NCI-H748 treated with DMSO at 0.1 percent for 48 hours (cell line): Measurements from ENCODE around the gene SCN8A.
A peak's percentile ranks its signal among the peaks of the same experiment; 100 is the strongest.
"Not testable (repeated sequence)": the region's sequence is repeated elsewhere in the genome, so short reads cannot be mapped to it uniquely, and the experiment has no call there.

ENCODE experiments used
- DNase-seq: peaks from one replicate; lab custom pipeline; 2025; lab: John Stamatoyannopoulos, UW

Gene SCN8A

DNA sequence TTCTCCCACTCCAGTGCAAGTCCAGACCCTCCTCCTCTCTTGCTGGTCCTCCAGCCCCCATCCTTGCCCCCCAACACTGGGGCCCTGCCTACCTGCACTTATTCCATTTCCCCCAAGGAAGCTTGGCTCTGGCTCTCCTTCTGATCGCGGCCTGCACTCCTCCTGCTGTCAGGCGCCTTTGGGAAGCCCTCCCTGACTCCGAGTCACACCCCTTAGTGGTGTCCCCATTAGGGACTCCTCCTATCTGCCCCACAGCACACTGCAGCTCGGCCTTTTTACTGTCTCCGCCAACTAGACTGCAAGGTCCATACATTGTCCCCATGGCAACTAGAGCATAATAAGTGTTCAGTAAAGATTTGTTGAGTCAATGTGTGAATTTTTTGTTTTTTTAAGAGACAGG is 224.5 kb downstream of the SCN8A start:
- DNase-seq: no peak

DNA sequence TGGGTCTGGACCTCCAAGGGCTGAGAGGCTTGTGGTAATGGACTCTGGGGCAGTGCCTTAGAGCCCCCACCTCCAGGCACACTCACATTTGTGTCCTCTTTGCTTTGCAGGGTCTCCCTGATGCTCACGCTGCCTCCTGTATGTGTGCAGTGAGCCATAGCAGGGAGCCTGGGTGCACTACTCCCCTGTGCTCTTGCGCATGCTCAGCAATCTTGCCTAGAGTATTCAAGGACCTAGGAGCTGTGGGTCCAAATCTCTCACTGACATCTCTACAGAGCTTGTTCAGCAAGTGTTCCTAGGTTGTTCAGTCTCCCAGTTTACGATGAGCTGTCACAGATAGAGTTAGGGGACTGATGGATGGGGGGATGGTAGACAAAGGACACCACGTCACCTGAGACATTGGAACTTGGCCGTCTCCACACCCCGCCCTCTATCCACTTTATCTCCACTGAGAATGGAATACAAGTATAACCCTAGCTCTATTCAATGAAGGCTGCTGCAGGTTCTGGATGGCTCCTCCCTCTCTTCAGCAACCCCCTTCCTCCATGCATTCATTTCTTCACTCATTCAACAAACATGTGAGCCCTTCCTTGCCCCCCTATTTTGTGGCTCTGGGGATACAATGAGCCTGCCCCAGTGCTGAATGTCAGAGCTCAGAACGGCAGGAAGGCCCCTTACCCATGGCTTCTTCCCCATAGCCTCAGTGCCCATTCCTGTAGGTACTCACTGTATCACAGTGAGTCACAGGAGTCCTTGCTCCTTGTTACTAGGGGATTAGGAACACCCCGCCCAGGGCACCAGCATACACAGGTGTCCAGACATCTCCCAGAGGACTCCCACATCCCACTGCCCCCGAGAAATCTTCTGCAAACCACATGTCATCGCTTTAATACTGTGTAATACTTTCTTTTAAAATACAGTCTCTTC is 226.3 kb downstream of the SCN8A start:
- DNase-seq: no peak

DNA sequence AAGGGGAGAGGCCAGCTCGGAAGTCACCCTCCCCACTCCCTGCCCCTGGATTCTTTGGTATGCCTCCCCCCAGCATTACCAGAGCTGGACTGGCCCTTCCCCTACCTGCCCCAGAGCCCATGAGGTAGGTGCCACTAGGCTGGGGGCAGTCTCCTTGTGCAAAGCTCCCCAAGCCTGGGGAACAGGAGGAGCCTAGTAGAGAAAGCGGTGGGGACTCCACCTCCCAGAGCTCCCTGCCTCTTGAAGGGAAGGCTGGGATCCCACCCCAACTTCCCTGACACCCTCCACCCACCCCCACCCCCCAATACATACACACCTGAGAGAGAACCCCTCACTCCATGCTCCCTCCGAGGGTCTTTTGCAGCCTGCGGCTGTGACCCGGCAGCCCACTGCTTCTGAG is 227.1 kb downstream of the SCN8A start:
- DNase-seq: no peak

DNA sequence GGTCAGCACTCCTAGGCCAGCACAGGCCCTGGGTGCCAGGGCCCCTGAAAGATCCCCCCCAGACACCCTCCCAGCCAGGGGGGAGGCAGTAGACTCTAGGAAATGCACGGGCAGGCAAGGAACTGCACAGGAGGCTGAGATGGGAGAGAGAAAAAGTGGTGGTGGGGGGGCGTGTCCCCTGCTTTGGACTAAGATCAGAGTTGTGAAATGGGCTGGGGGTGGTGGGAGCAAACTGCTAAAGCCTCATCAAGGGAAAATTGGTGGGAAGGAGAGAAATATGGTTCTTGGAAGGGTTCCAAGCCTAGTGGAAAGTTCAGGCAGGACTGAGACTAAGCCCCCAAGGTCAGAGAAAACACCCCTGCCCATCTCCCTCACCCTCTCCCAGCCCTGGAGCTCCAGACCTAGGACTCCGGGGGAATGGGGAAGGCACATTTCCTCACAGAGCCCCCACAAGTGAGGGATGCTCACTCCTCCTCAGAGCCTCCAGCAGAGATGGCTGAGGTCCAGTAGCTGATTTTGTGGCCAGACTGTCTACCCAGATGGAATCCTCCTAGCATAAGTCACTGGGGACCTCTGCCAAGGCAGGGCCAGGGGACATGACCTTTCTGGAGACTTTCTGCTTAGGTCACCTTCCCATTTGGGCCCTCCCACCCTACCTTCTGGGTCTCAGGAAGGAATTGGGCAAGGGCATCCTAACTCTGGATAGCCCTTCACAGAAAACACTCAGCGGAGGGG is 227.7 kb downstream of the SCN8A start:
- no peak for DNase-seq

DNA sequence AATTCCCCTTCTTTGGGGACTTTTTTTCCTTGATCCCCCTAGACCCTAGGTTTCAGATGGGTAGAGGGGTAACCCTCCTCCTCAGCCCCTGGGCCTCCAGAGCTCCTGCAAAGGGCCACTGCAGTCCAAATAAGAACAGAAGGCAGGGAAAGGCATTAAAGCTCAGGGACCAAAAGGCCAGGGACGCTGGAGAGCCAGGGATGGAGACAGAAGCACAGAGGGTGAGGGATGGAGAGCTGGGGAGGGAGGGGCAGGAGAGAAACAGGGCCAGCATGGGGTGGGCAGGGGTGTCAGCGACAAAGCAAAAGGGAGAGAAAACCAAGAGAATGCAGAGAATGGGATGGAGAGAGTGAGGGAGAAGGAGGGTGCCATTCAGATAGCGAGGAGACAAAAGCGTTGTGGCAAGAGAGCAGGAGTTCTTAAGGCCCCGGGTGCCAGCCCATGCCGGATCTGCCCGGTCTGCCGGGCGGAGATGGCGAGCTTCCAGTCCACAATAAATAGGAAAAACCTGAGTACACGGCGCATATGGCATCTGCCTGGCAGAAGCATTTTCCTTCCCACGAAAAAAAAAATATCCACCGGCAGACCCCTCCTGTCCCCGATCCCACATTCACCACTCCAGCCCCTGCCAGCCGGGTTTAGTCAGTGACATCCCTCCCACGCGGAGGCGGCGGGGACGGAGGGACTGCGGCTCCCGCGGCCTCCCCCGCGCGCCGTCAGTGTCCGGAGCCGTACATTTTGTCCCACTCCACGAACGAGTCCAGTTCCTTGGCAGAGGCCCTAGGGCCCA is 228.9 kb downstream of the SCN8A start:
- DNase-seq: peak; percentile 11

DNA sequence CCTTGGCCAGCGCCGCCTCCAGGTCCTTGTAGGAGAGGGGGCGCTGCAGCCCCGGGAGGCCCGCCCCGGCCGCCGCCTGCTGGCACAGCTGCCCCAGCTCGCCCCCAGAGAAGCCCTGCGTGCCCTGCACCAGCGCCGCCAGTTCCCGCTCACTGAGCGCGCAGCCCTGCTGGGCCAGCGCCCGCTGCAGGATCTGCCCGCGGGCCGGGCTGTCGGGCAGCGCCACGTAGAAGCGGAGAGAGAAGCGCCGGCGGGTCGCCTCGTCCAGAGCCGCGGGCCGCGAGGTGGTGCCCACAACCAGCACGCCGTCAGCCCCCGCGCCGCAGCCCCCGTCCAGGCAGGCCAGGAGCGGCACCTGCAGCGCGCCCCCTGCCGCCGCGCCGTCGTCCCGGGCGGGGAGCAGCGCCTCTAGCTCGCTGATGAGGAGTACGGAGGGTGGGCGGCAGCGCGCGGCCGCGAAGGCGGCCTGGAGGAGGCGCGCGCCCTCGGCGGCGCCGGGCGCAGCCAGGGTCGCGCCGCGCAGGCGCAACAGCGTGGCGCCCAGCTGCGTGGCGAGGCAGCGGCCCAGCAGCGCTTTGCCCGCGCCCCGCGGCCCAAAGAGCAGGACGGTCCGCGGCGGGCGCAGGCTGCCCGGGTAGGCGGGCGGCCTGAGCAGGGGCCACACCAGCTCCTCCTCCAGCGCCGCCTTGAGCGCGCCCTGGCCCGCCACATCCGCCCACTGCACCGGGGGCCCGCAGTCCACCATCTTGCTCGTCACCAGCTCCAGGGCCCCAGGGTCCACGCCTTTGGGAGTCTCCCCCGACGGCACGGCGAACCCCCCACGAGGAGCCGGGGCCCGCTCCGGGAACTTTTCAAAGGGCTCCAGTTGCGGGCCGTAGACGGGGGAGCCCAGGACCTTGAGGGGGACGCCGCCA is 229.8 kb downstream of the SCN8A start:
- DNase-seq: peak; percentile 62

DNA sequence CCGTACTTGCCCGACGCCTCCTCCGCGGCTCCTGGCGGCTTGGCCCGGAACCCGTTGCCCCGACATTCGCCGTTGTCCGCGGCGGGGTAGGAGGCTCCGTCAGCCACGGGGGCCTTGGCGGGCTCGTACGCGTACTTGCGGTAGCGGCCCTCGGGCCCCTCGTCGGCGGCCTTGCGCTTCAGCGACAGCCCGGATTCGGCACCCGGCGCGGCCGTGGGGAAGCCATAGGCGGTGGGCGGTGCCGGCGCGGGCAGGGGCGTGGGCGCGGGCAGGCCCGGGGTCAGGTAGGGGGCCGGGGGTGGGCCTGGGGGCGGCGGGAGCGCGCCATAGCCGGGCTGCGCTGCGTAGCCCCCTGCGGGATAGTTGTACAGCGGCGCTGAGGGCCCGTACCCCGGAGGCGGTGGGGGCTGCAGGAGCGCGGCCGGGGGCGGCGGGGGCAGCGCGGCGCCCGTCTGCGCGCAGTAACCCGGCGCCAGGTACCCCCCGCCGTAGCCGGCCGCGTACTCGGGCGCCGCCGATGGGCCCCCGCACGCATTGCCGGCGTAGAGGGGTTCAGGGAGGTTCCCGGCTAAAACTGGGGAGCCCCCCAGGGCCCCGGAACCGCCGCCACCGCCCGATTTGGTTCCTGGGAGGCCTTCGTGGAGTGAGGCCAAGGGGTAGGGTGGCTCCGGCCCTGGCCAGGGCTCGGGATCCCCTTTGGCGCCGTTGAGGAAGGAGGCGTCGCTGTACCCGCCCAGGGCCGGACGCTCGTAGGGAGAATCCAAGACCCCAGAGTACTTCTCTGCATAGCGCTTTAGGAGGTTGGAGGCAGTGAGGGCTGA is 230.6 kb downstream of the SCN8A start:
- DNase-seq: no peak

DNA sequence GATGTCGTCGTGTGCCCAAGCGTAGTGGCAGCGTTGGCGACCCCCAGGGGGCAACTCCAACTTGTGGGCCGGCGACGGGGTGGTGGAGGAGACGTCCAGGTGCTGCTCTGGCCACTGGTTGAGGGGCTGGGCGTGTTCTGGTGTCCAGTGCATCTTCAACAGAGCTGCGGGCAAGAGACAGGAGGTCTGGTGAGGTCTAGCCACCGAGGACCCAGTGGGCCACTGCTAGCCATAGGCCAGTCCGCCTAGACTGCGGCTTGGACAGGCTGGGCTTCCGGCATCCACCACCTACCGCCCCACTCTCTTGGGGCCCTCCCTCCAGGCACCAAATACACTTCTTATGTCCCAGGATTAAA is 231.2 kb downstream of the SCN8A start:
- DNase-seq: no peak

DNA sequence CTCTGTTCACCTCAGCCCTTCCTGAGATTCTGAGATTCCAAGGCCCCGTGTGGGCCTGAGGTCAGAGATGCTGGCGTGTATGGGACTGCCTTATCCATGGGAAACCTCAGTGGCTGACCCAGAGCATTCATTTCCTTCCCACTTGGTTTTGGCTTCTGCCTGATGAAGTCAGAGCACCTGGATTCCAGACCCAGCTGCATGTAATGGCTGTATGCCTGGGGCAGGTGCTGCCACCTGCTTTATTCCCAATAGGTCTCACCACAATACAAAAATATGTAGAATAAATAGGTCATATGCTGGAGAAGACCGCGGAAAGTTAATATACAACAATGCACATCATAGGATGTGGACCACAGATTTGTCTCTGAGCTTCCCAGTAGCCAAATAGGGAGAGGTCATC is 231.9 kb downstream of the SCN8A start:
- no peak for DNase-seq

DNA sequence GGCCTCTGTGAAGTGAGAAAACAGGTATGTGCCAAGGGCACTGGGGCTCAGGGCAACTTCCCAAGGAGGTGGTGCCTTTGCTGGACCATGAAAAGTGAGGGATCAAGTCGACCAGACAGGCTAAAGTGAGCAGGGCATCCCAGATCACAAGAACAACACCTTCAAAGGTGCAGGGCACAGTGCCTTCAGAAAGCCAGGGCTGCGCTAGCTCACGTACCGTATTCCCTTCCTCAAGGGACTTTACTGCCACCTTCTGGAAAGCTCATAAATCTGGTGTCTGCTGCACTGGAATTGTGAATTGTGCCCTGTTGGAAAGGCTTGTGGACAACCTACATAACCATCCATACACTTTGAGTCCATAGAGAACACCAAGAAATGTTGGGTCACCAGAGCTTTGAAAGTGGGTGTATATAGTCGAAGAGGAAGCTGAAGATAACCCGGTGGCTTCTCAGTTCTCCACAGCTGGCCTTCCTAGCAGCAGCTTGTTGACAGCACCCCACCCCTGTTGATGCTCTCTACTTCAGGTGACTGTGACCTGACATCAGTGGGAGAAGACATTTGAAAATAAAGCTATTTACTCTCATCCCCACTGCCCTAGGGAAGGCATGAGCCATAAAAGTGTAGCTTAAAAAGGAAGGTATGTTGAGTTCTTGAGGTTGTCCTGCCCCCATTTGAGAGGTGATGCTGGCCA is 233.0 kb downstream of the SCN8A start:
- DNase-seq: peak; percentile 71

DNA sequence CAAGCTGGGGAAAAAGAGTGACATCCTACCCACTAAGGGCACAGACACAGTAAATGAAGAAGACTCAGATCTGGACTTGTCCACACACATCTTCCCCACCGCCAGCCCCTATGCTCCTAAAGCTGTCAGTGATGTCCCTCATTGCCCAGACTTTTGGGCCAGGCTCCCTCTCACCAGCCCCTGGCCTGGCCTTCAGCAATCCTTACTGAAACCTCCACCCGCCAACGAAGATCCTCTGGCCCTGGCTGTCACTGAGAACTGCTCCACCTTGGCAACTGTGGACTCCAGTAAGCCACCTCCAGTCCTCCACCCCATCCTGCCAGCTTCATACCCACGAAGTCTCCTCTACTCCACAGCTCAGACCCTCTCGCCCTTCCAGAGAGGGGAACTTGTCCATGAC is 234.2 kb downstream of the SCN8A start:
- DNase-seq: no peak

DNA sequence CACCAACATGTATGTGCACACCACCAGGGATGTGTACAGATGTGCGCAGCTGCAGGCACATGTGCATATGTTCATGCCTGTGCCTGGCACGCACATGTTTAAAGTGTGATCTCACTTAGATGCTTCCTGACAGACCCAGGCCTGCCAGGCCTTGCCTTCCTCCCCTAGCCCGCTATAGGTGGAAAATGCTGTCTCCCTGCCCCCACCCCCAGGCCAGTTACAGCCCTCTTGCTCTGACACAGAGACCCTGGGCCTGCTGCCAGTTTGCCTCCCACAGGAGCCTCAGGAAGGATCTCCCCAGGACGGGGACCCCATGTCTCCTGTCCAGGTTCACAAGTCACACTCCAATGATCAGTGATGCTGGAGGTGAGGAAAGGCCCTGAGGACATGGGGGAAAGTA is 235.8 kb downstream of the SCN8A start:
- DNase-seq: no peak

DNA sequence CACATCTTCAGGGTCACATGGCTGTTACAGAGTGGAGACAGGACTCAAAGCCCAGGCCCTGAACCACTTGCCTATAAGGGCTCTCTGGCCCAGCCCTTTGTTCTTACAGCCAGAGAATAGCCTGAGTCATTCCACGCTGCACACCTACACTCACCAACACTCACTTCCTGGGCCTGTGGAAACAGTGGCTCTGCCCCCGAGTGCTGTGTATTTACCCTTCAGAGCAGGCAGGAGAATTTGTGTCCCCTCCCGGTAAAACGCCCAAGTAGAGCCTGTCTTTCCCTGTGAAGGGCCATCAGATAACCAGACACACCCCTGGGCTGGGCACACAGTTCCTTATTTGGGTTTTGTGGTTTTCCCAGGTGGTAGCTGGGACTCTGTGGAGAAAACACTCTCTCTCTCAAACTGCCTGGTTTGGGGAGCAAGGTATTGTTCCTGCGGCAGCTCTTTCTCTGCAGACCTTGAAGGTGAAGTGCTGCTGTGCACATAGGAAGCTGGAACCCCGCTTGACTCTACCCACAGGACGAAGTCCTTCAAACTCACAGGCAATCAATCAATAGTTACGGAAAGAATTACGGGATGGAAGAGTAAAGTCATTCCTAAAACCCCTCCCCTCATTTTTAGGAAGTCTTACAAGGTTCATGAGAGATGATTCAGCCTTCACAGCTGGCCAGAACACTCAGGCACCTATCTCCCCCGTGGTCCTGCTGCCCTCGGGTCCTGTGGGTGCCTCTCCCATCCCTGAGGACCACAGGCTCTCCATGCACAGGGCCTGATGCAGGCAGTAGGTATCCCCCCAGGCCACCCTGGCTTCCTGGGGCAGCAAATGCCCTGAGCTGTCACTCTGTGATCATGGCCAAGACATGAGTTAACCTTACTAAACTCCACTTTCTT is 237.1 kb downstream of the SCN8A start:
- no peak for DNase-seq

DNA sequence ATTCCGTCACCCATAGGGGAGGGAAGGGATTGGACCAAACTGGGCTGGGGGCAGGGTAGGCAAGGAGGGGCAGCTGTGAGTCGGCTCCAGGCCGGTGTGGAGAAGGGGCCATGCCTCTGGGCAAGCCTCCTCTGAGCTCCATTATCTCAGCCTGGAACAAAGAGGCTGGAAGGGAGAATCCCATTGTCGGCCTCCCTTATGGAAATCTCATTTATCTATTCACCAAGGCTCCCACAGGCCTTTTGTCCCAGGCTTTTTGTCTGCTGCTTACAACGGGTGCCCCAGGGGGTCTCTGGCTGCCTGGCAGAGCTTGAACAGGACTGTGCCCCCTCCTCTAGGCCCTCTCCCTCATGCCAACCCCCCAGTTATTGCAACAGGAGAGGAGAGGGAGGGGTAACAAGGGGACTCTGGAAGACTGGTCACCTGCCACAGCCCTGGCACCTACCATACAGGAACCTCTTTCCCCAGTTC is 238.0 kb downstream of the SCN8A start:
- DNase-seq: no peak

DNA sequence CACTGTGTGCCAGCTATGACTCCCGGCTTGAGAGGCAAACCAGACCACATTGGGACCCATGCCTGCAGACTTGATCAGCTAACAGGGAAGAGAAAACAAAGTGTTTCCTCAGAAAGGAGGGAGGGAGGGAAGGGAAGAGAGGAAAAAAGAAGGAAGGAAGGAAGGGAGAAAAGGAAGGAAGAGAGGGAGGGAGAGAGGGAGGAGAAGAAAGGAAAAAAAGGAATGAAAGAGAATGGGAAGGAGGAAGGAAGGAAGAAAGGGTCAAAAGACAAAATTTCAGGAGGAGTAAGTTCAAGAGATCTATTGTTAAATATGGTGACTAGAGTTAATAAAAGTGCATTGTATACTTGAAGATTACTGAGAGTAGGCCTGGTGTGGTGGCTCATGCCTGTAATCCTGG is 238.6 kb downstream of the SCN8A start:
- no peak for DNase-seq

DNA sequence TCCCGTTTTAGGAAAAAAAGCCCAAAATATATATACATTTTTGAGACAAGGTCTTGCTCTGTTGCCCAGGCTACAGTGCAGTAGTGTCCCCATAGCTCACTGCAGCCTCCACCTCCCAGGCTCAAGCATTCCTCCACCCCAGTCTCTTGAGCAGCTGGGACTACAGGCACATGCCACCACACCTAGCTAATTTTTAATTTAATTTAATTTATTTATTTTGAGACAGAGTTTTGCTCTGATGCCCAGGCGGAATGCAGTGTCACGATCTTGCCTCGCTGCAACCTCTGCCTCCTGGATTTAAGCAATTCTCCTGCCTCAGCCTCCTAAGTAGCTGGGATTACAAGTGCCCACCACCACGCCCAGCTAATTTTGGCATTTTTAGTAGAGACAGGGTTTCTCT is 240.8 kb downstream of the SCN8A start:
- not testable (repeated sequence) for DNase-seq

DNA sequence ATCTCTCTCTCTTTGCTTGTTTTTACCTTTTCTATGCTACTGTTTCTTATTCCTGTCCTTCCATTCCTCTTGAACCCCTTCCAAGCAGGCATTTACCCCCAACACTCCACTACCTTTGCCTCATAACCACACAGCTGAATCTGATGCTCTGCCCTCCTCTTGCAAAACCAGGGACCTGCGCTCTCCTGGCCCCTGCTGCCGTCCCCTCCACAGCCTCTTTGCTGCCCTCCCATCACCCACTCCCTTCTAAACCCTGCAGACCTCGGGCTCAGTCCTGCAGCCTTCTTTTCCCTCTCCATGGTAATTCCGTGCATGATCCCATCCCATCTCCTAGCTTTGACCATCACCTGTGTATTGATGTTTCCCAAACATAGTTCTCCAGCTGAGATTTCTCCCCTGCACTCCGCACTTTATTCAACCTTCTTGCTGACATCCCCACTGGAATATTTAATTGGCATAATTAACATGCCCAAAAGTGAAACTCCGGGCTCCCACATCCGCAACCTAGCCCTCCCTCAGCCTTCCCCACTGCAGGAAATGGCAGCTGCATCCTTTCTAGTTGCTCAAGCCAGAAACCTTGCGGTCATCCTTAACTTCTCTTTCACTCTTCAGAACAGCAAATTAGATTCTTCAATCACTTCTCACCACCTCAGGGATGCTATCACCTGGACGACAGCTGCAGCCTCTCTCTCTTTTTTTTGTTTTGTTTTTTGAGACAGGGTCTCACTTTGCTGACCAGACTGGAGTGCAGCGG is 241.5 kb downstream of the SCN8A start:
- no peak for DNase-seq
